ENCODE measurements around the gene CLEC16A.

The CLEC16A gene

DNA sequence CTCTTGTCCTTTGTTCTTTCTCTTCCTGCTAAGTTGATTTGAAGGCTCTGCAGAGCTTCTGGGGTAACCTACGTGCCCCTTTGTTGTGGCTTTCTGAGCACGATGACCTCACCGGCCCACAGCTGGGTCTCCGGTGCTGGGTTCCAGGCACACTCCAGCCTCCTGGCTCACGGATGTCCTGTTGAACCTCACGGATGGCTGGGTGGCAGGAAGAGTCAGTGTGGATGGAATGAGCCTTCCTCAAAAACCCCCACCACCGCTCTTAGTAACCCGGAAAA is 195.7 kb downstream of the CLEC16A start:
- no peak for TF ChIP-seq CTCF (IDR thresholded peaks at IDR 0.05; ENCODE audit: low read depth, low read length, missing control alignments)
- no peak for DNase-seq (ENCODE audit: low read depth)
- no peak overlapping the region for H3K4me3 ChIP-seq (ENCODE audit: low read depth, low read length)

- TF ChIP-seq CTCF (IDR thresholded peaks at IDR 0.05; ENCODE audit: low read depth, low read length, missing control alignments), result no peak
- DNase-seq (ENCODE audit: low read depth), result no peak
- H3K4me3 ChIP-seq (ENCODE audit: low read depth, low read length), result no peak overlapping the region
Measured at GRCh38 chr16:11140466-11140865, 196.1 kb downstream of the CLEC16A start.

- TF ChIP-seq CTCF (IDR thresholded peaks at IDR 0.05; ENCODE audit: low read depth, low read length, missing control alignments), result no peak
- H3K4me3 ChIP-seq (ENCODE audit: low read depth, low read length), result no peak overlapping the region
- no peak for DNase-seq (ENCODE audit: low read depth)
Measured at GRCh38 chr16:11140867-11141266, 196.5 kb downstream of the CLEC16A start.

DNA sequence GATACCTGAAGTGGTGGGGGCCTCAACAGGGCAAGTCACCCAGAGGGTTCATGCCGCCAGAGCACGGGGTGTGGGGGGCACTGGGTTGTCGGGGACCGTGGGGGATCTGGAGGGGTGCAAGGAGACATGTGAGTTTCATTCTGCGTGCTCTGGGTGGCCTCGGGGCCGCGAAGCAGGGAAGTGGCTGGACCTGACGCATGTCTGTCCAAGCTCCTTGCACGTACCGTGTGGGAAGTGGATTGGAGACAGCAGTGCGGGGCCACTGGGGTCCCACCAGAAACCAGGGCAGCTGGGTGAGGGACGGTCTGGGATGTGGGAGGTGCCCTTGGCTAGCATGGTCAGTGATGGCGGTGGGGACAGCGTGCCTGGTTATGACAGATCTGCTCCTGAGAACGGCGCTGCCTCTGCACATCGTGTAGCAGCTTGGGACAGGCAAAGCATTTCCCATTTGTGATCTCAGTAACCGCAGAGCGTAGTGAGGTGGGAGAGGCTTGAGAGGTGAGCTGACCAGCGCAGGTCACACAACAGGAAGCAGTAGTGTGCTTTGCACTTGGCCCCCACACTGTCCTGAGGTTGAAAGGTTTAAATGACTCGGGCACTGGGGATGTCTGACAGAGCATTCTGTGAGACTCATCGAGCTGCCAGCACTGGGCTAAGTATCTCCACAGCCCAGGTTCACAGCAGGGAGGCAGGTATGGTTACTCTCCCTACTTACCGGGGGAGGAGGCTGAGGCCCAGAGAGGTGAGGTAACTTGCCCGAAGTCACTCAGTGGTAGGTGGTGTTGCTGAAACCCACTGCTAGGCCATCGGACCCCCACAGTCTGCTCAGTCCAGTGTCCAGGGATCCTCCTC is 197.3 kb downstream of the CLEC16A start:
- no peak for TF ChIP-seq CTCF (IDR thresholded peaks at IDR 0.05; ENCODE audit: low read depth, low read length, missing control alignments)
- no peak overlapping the region for H3K4me3 ChIP-seq (ENCODE audit: low read depth, low read length)
- no peak for DNase-seq (ENCODE audit: low read depth)

- no peak for TF ChIP-seq CTCF (IDR thresholded peaks at IDR 0.05; ENCODE audit: low read depth, low read length, missing control alignments)
Measured at GRCh38 chr16:11142261-11142630, 197.9 kb downstream of the CLEC16A start.

GRCh38 chr16:11142951-11143350 is 198.6 kb downstream of the CLEC16A start:
- TF ChIP-seq CTCF (IDR thresholded peaks at IDR 0.05; ENCODE audit: low read depth, low read length, missing control alignments), result no peak
- H3K4me3 ChIP-seq (ENCODE audit: low read depth, low read length), result no peak overlapping the region
- no peak for DNase-seq (ENCODE audit: low read depth)

More at GRCh38 chr16:11142261-11142630, 197.9 kb downstream of the CLEC16A start:
- no peak for DNase-seq (ENCODE audit: low read depth)
- H3K4me3 ChIP-seq (ENCODE audit: low read depth, low read length), result no peak overlapping the region
